VCaP (cell line): ENCODE results near the gene SLC6A3.

Experiments
- H3K27ac ChIP-seq: fragments of 450-650 bp; 2 replicates; pipeline ENCODE4 v1.5.1; 2017
- CTCF ChIP-seq: fragments of 450-650 bp; conservative IDR thresholded peaks from 2 replicates; pipeline ENCODE4 v1.5.1; 2017; ENCODE audit warnings: mild to moderate bottlenecking, moderate library complexity

The SLC6A3 gene

GRCh38 chr5:1446602-1447343, 1.5 kb upstream of the SLC6A3 start:
- no peak overlapping the region for H3K27ac ChIP-seq
- TF ChIP-seq CTCF, result no peak

- TF ChIP-seq CTCF, result no peak
- no peak overlapping the region for H3K27ac ChIP-seq
Observed at GRCh38 chr5:1445689-1446601, 705 bp upstream of the SLC6A3 start.

- TF ChIP-seq CTCF, result no peak
- H3K27ac ChIP-seq, result no peak overlapping the region
Observed at GRCh38 chr5:1444361-1445189, 665 bp downstream of the SLC6A3 start.

- H3K27ac ChIP-seq, result no peak overlapping the region
- TF ChIP-seq CTCF, result no peak
Observed at GRCh38 chr5:1443991-1444360, 1.3 kb downstream of the SLC6A3 start.

GRCh38 chr5:1443171-1443570, 2.1 kb downstream of the SLC6A3 start:
- no peak for TF ChIP-seq CTCF
- no peak overlapping the region for H3K27ac ChIP-seq

GRCh38 chr5:1442222-1443145, 2.8 kb downstream of the SLC6A3 start:
- TF ChIP-seq CTCF, result no peak
- H3K27ac ChIP-seq, result no peak overlapping the region
